HG02970 (cell line): Measurements from ENCODE around the gene ATP2B2.

ENCODE experiments used
- ATAC-seq: cut with Tn5 transposase; IDR thresholded peaks from one replicate; pipeline ENCODE4 v1.9.1; 2021; ENCODE audit warnings: mild to moderate bottlenecking, moderate library complexity, moderate number of reproducible peaks; ENCODE audit not compliant: unreplicated experiment, low FRiP score

ATP2B2 gene

DNA sequence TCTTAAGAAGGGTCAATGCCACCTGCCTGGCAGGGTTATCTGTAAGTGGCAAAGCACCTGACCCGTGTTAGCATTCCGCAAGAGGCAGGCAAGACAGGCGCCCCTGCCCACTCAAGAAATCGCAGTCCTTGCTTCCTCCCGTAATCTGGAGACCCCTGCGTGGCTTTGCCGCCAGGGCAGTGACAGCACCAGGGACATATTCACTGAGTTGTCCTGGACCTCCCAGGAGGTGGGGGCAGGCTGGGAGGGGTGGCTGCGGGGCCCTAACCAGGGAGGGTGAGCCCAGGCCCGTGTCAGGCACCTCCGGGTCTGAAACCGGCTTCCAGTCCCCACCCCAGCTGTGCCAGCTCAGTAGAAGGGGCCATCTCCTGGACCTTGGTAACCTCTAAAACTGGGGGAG, 168.6 kb downstream of the ATP2B2 start:
- no peak for ATAC-seq

DNA sequence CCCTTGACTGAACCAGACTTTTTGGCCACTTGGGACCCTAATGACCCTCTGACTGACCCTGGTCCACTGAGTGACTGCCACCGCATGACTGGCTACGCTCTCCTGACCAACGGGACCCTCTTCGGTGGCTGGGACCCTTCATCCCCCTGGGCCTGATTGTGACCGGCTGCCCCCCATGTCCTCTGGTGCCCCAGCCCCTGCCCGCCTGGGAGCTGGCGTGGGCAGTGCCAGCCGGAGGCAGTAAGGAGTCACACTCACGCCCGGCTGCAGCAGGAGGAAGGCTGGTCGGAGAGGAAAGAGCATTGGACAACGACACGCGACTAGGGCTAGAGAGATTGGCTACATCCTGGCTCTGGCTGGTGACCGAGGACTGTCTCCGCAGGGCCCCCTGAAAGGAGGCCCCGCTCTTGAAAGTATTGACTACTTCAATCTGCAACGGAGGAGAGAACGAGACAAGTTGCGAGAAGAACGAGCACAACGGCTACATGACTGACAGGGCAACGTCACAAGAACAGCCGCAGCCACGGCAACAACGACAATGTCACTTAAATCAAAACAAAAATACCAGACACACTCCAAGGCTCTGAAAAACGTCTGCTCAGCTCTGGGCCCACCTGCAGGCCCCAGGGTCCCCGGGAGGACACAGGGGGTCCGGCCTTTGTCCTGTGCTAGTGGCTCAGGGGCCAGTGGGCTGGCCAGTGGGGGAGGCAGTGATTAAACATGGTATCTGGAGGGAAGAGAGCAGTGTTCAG, 169.3 kb downstream of the ATP2B2 start:
- no peak for ATAC-seq

DNA sequence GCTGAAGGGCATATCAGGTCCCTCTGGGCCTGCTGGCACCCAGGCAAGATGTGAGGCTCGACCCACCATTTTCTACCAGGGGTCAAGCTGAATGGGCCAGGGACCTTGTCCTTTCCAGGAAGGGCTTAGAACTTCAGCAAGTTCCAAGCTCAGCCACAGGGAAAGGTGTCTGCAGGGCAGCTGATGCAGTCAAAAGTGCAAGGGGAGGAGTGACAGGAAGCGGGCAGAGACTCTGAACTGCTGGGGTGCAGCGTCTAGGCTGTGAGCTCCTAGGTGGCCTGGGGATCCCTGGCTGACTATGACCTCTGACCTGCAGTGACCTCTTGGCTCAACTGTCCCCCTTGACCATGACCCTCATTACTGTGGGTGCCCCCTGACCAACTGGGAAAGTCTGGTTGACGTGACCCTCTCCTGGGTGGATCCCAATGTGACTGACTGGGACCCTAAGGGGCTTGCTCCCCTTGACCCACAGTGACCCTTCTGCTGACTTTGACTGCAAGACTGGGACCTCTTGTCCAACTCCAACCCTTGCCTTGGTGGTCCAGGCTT, 170.1 kb downstream of the ATP2B2 start:
- ATAC-seq, result no peak

DNA sequence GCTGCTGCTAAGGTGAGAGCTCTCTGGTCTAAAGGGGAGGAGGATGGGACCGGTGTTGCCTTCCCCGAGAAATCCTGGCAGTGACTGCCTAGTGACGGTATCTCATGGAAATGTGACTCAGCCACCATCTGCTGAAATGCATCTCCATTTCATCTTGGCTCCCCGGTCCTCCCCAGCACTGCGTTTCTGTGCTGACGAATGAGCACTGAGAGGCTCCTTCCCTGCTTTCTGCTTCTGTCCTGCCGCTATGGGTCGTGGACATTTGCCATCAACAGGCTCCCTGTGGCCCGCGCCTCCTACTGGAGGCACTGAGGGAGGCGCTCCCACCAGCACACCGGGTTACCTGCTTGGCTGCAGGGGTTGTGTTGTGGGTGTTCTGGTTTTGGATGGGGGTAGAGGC, 170.9 kb downstream of the ATP2B2 start:
- no peak for ATAC-seq

DNA sequence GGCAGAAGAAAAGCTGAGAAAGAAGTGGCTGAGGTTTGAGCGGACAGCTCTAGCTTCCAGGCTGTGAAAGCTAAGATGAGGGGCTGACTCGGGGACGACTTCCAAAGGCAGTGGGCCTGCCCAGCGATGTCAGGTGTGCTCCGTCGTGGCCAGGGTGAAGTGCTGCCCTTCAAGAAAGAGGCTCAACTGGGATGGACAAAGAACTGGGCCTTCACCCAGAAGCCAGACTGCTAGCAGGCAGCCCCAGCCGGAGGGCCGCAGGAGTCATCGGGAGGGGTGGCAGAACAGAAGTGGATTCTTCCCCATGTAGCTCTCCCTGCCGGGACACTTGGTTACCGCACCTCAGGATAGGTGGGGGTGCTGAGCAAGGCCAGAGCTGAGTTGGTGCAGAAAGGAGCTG, 171.3 kb downstream of the ATP2B2 start:
- no peak for ATAC-seq

DNA sequence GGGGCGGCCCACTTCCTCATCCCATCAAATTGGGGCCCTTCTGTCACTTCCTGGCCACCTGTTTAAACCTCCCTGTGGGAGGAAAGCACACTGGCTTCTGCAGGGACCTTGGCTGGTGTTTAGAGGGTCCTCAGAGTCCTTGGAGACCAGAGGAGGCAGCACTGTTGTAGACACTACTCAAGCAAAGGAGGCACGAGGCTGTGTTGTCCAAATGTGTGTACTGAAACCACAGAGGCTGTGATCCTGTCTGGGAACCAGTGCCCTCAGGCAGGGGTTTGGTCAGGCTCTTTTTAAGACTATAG, 172.1 kb downstream of the ATP2B2 start:
- no peak for ATAC-seq

DNA sequence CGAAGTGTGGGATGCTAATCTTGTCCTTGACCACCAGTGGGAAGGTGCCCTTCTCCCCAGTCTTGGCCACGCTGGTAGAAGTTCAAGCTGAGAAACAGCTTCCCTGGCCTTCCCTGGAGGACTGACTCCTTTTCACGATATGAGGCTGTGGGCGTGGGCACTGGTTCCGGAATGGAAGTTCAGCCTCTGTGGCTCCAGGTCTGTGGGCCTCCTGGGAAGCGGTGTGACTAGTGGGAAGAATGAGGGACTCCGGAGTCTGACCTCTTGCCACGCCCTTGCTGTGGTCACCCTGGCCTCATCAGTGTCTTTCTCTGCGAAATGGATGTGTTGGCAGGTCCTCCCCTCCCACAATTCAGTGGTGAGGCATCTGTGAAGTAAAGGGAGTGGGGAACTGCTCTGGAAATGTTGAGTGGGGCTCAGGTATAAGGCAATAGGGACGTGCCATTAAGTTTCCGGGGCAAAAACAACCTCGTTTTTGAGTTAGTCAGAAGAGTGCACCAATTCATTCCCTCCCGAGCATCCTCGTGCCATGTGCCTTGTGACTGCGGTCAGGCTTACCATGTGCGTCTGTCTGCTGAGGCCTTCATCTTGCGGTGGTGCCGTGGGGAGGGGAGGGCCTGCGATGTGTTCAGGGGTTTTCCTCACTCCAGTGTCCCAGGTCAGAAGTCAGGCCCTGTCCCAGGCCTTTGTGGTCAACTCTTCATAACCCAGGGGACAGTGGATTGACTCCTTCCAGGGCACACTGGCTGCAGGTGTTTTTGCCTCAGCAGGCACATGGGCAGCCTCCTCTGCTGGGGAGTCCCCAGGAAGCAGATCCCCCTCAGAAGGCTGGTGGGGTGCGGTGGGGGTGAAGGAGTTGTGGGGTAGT, 172.7 kb downstream of the ATP2B2 start:
- no peak for ATAC-seq

DNA sequence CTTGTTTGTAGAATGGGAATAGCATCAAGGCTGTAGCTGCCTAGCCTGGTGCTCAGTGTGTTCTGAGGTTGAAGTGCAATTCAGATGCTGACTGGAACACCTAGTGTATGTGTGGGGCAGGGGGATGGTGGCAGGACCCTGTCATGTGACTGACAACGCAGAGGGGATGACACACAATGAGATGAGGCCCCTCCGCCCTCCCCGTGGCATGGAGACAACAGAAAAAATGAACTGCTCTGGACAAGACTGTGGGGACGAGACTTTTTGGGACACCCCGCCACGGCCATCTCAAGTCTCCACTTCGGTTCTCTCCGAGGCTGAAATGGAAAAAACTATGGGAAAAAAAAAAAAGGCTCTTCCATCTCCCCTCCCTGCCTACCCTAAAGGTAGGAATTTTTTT, 174.1 kb downstream of the ATP2B2 start:
- ATAC-seq, result no peak

DNA sequence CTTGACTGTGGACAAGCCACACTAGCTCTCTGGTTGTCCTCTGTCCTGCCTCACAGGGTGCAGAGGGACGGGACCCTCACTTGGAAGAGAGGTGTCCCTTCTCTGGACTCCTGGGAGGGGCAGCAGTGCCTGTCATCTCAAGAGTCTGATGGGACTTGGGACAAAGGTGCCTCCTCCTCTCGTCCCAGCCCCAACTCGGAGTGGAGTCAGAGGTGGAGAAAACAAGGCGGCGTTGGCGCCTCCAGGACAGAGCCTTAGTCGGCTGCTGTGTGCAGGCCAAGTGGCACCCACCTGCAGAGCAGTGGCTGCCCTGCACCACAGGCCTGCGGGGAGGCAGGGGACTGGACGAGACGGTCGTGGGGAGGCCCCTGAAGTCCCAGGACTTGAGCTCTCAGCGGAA, 175.1 kb downstream of the ATP2B2 start:
- ATAC-seq, result no peak

DNA sequence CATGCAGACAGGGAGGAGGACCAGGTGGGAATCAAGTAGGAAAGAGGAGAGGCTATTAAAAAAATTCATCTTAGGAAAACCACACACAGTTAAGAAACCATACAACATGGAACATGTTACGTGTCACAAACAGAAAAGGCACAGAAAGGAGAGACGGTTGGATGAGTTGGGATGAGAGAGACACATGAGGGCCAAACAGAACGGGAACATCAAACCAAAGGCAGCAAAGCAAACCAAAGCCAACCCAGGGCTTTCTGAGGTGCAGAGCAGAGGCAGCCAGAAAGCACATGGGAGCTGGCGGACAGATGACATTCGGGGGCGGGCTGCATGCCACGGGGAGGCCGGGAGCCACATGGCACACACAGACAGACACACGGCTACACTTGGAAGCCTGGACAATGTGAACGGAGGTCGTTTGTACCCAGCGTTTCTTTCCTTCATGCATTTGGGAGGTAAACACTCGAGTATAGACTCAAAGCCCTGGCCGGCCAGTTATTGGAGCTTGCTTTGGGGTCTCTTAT, 175.8 kb downstream of the ATP2B2 start:
- ATAC-seq, result no peak

DNA sequence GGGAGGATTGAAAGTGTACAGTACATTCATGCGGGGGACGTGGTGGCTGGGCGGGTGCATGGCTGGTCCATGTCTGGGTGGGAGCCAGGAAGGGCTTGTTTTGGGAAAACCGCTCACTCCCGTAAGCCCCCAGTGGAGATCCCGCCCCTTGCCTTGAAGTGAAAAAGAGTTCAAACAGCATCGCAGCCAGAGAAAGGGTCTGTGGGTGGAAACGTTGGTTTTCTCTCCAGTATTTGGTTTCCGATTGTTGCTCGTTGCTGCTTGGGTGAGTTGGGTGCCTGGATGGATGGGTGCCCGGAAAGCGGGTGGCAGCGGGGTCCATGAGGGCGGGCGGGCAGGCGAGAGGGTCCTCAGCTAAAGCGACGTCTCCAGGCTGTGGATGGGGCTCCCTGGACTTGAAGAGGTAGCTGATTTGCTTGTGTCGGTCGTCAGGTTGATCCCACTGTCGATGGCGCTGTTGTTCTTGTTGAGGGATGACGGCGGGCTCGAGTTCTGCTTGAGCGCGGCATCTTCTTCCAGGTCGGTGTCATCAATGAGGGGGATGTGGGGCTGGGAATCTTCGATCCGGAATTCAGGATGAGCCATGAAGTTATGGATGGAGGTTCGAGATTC, 176.8 kb downstream of the ATP2B2 start:
- no peak for ATAC-seq

DNA sequence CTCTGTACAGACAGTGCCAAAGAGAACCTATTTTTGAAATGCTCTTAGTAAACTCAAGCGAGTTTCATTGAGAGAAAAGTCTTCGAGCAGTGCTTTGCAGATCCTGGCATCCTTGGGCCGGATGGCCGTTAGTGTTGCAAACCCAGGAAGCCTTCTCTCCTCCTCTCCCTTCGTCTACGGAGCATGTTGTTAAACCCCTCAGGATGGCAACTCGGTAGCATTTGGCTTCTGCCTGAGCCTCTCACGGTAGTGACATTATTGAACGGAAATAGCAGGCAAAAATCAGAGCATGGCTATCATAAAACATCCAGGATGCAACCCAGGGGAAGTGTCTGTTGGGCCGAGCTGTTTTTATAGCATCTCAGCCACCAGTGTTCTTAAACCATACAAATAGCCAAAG, 177.8 kb downstream of the ATP2B2 start:
- no peak for ATAC-seq

DNA sequence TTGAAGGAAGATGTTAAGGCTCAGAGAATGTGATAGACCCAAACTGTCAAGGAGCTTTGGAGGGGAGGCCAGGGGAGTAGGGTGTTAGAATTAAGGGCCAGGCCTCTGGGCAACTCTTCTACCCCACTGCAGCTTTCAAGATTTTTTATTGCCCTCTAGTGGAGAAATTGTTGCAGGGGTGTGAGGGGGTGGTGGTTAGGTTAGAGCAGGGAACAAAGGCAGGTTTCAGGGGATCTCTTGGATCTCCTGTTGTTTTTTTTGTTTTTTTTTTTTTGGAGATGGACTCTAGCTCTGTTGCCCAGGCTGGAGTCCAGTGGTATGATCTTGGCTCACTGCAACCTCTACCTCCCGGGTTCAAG, 183.1 kb downstream of the ATP2B2 start:
- ATAC-seq, result no peak

DNA sequence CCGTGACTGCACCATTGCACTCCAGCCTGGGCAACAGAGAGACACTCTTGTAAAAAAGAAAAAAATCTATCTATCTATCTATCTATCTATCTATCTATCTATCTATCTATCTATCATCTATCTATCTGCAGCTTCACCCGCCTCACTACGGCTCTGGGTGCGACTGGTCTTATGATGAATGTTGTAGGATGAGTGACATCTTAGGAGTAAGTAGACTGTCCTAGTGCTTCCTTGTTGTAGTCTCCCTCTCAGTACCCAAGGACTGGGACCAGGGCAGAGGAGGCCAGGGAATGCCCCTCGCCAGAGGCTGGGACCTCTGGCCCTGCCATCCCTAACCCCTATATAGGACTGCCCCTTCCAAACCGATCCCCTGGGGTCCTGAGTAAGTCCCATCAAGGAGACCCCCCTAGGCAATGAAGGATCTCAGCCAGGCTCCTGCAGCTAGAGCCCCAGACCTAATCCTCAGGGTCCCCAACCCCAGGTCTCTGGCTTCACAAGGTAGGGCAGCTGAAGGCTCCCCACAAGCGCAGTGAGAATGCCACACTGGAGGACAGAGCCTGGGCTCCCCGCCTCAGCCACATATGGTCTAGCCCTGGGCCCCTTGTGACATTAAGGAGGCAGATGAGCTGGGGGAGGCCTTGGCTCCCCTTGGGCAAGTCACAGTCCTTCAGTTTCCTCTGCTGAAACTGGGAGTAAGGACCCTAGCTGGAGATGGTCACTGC, 183.6 kb downstream of the ATP2B2 start:
- ATAC-seq, result no peak

DNA sequence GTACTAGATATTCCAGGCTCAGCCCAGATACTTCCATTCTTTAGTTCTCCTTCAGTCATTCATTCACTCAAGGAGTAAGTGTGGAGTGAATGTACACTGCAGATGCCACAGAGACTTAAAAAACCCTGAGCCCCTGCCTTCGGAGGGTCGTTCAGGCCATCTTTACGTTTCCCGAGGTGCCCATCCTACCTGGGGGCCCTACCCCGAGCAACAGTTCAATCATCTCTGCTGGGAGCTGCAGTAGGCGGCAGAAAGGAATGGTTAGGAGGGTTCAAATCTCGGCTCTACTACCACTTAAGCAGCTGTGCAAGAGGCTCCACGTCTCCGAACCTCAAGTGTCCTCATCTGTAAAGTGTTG, 185.1 kb downstream of the ATP2B2 start:
- no peak for ATAC-seq

DNA sequence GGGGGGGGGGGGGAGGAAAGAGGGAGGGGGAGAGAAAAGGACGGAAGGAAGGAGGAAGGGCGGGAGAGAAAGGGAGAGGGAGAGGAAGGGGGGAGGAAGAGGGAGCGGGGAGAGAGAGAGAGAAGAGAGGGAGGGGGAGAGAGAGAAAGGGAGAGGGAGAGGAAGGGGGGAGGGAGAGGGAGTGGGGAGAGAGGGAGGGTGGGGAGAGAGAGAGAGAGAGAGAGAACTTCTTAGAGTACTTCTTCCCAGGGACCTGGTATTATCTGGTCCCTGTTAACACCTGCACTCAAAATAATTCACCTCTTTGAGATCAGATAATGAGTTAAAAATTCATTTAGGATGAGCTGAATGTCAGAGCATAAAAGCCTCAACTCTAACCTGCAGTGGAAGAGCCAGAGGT, 185.6 kb downstream of the ATP2B2 start:
- no peak for ATAC-seq

DNA sequence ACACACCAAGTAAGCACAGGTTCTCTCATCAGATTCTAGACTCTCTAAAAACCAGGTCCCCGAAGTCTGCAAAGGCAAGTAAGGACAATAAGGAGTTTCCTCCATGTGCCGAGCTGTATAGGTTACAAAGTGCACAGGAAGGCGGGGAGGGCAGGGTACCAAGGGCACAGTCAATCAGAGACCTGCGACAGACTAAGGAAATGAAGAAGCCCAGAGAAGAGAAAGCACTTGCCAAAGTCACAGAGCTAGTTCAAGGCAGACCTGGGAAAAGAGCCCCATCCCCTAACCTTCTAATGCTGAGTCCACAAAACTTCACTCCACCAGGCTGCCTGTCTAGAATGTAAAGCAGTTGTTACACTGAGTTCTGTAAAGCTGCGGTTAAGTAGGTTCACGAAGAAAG, 186.1 kb downstream of the ATP2B2 start:
- ATAC-seq, result no peak

DNA sequence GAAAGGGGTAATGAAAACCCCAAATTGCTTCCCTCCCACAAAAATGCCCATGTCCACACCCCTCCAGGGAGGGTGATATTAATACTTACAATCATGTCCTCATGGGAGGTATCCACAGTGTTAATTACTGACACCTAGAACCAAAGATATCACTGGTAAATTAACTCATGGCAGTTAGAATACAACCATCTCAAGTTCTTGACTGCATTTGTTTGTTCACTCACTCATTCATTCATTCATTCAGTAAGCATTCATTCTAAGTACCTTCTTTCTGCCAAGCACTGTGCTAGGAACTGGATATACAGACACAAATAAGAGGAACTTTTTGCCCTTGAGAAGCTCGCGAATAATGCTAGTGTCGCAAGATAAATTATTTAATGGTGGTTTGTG, 187.4 kb downstream of the ATP2B2 start:
- ATAC-seq, result no peak

DNA sequence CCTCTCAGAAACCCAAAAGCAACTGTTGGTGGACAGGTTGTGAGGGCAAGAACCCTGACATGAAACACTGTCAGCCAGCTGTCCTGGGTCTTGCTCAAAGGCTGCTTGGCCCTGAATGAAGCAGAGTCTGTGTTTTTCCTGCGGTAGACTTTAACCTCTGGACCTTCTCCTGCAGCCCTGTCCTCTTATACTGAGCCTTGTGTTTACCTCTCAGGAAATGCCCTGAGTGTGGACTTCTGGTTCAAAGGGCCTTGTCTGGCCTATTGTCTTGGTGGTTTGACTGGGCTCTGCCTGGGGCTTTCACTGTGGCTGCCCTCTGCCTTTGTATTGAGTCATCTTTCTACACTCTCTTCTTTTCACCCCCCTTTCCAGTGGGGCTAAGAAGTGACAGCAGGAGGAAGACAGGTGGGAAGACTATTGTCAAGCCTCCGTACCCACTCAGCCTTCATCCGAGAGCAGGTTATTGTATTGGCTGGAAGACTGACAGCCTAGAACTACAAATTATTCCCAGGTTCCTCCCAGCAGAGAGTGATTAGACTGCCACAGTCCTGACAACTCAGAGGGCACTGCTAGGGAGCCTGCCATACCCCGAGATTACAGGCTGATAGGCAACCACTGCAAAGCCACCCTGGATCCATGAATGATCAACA, 187.9 kb downstream of the ATP2B2 start:
- ATAC-seq, result no peak

DNA sequence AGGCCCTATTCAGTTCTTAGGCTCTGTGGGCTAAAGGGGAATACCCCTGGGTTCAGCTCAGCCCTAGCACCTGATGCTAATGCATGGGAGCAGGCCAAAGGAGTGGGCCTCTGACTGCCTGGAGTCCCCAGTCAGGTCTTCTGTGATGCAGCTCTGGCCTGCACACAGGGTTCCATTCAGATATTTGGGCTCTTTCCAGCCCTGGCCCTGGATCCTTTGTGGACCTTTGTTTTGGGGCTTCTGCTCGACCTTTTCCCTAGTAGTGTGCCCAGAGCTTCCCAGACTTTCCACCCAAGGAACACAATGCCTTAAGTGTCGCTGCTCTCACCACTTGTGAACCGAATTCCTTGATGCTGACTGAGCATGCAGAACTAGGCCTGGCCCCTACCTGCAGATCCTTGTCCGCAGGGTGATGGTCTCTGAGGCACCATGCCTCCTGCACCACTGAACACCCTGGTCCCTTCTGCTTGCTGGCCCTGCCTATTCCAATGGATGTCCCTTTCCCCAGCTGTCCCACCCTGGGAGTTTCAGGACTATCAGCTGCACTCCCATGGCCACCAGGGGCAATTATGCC, 189.5 kb downstream of the ATP2B2 start:
- ATAC-seq, result no peak
